GM06990 (cell line): ENCODE measurements around the gene NHERF2.
"Not testable (repeated sequence)": the region's sequence is repeated elsewhere in the genome, so short reads cannot be mapped to it uniquely, and the experiment has no call there.

Source experiments
- DNase-seq: peaks from one replicate; pipeline ENCODE4 v3.0.0-alpha.2; 2011; ENCODE audit not compliant: insufficient read length; ENCODE audit errors: extremely low read depth
- H3K27me3 ChIP-seq: replicated peaks from 2 replicates; pipeline ENCODE4 v1.6.0; 2011; ENCODE audit warnings: low read length; ENCODE audit not compliant: control insufficient read depth, insufficient read depth
- H3K36me3 ChIP-seq: 2 replicates; pipeline ENCODE4 v1.5.1; 2011; ENCODE audit warnings: low read length; ENCODE audit not compliant: control insufficient read depth, insufficient read depth
- H3K4me3 ChIP-seq: replicated peaks from 2 replicates; pipeline ENCODE4 v1.5.1; 2011; ENCODE audit warnings: low read depth, mild to moderate bottlenecking, control low read depth, low read length
- TF ChIP-seq, protein P1 (sequence below): IDR thresholded peaks from 2 replicates; pipeline ENCODE4 v1.5.1; 2011; ENCODE audit warnings: low read length, control low read depth, mild to moderate bottlenecking, inconsistent platforms; ENCODE audit not compliant: insufficient read depth, poor library complexity, severe bottlenecking

Gene NHERF2

DNA sequence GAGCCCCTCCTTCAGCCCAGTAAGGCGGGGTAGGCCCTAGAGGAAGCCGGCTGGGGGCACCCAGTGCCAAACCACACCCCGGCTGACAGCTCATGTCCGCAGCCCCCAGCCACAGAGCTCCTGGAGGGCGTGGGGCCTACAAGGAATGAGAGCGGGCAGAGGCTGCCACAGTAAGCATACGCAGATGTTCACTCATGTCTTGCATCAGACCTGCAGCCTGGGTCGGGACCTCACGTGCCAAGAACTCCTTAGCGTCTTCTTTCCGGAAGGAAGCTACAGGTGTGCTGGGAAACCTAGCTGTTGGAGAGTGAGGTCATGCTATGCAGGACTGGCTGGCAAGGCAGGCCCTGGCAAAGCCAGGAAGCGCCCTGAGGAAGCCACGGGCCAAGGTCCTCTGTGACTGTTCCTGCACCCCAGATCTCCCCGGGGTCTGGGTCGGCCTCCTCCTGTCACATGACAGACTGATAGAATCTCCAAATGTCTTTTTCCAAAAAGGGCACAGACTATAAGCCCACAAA is 18.6 kb upstream of the NHERF2 start:
- Histone ChIP-seq H3K36me3 (peaks cover 13% of the 10 kb centered on the region), H3K4me3 (peak overlapping the region; percentile 68), H3K27me3 (no peaks in the 10 kb centered on the region)
- TF ChIP-seq, protein P1, sequence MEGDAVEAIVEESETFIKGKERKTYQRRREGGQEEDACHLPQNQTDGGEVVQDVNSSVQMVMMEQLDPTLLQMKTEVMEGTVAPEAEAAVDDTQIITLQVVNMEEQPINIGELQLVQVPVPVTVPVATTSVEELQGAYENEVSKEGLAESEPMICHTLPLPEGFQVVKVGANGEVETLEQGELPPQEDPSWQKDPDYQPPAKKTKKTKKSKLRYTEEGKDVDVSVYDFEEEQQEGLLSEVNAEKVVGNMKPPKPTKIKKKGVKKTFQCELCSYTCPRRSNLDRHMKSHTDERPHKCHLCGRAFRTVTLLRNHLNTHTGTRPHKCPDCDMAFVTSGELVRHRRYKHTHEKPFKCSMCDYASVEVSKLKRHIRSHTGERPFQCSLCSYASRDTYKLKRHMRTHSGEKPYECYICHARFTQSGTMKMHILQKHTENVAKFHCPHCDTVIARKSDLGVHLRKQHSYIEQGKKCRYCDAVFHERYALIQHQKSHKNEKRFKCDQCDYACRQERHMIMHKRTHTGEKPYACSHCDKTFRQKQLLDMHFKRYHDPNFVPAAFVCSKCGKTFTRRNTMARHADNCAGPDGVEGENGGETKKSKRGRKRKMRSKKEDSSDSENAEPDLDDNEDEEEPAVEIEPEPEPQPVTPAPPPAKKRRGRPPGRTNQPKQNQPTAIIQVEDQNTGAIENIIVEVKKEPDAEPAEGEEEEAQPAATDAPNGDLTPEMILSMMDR: no peak
- DNase-seq: no peak

DNA sequence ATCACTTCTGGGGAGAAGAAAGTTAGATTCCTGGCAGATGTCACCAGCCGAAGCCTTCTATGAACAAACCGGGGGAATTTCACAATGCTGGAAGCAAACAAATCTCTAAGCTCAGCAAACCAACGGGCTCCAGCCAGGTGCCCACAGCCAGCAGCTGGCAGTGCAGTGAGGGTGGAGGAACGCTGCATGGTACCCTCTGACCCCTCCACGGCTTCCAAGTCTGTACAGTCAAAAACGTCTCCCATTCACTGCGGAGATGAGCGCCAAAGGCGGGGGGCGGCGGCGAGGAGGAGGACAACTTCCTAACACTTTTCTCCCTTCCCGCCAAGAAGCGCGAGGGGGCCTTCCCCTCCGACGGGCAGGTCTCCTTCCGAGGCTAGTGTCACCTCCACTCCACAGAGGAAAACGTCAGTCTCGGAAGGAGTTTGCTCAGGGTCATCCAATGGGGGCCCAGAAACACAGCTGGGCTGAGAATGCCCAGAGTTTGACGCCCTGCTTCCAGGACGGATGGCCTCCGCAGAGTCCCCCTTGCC is 18.0 kb upstream of the NHERF2 start:
- TF ChIP-seq, protein P1: no peak
- DNase-seq: no peak
- peaks cover 7% of the 10 kb centered on the region for H3K36me3 ChIP-seq
- H3K4me3 ChIP-seq: peak overlapping the region; percentile 68
- no peaks in the 10 kb centered on the region for H3K27me3 ChIP-seq

DNA sequence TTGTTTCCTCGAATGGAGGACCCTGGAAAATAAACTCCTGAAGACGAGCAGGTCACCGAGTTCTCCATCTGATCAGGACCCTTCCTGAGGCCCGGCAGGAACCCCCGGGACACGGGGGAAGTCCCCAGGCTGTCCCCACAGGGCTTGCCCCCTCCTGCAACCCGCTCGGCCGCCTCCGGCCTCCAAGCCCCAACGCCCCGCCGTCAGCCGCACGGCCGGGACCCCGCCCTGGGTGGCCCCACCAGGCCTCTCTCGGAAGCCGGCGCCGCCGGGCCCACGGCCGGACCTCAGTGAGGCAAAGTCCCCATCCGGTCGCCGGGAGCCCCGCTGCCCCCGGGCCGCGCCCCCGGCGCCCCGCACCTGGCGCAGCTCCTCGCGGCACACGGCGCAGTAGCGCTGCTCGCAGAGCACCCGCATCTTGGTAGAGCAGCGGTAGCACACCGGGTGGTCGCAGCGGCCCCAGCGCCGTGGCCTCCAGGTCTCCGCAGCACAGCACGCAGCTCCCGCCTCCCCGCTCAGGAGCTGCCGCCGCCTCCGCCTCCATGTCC is 17.5 kb upstream of the NHERF2 start:
- no peak for DNase-seq
- Histone ChIP-seq H3K36me3 (peaks cover 7% of the 10 kb centered on the region), H3K4me3 (peak overlapping the region; percentile 68), H3K27me3 (no peaks in the 10 kb centered on the region)
- TF ChIP-seq, protein P1: no peak

DNA sequence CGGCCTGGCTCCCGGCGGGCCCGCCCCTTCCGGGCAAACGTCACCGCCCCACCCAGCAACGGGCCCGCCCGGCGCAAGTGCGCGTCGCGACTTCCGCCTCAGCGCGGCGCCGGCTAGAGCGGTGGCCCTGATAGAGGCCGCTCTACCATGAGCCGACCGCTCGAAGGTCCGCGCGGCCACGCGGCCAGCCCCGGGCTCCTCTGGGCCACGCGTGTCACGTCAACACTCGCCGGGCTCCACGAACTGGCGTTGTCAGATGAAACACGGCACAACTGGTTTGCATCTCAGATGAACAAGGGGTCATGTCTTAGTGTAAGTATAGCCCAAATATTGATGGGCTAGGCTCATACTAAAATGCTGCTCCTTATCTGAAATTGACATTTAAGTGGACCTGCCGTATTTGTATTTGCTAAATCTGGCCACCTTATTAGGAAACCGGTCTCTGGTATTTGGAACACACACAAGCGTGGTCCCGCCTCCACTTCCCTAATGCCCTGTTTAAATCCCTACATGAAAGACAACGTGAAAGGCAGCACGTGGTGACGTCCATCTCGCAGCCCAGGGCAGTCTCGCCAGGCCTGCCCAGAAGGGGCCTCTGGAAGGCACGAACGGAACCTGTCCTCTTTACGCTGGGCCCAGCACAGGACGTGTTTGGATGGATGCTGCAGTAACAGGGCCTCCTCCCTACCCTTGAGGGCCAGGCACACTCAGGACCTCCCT is 16.8 kb upstream of the NHERF2 start, which contains the start of gene ZNF598:
Gene ZNF598 (minus strand): TSS at position 31 of the 720 bp plus-strand sequence.
- peak; percentile 89 for DNase-seq
- TF ChIP-seq, protein P1: no peak
- Histone ChIP-seq H3K27me3 (no peaks in the 10 kb centered on the region), H3K36me3 (peaks cover 7% of the 10 kb centered on the region), H3K4me3 (peak within 1 kb of the TSS; percentile 77)

DNA sequence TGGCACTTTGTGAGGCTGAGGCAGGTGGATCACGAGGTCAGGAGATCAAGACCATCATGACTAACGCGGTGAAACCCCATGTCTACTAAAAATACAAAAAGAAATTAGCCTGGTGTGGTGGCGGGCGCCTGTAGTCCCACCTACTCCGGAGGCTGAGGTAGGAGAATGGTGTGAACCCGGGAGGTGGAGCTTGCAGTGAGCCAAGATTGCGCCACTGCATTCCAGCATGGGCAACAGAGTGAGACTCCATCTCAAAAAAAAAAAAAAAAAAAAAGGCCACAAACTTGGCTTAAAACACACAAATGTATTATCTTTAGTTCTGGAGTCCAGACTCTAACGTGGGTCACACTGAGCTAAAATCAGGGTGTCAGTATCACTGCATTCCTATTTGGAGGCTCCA is 15.0 kb upstream of the NHERF2 start:
- H3K27me3 ChIP-seq, H3K4me3 ChIP-seq, H3K36me3 ChIP-seq, DNase-seq: not testable (repeated sequence)

DNA sequence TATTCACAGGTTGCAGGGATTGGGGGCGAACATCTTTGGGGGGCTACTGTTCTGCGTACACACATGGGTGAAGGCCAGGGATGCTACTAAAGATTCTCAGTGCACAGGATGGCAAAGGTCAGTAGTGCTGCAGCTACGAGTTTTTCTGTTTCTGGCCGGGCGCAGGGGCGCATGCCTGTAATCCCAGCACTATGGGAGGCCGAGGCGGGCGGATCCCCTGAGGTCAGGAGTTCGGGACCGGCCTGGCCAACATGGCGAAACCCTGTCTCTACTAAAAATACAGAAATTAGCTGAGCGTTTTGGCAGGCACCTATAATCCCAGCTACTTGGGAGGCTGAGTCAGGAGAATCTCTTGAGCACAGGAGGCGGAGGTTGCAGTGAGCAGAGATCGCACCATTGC is 13.2 kb upstream of the NHERF2 start:
- DNase-seq: no peak
- H3K36me3 ChIP-seq: no peaks in the 10 kb centered on the region
- TF ChIP-seq, protein P1: no peak

More for the DNA sequence above, 13.2 kb upstream of the NHERF2 start:
- Histone ChIP-seq H3K4me3 (no peak overlapping the region), H3K27me3 (no peaks in the 10 kb centered on the region)
